Frontal cortex (tissue), 4 donors: ENCODE data around the gene CCDC187. TPM values are rescaled to one million over a fixed set of nuclear protein-coding genes. Genes with fewer than 3 reads are reported as not detected.
"Not testable (repeated sequence)": the region's sequence is repeated elsewhere in the genome, so short reads cannot be mapped to it uniquely, and the experiment has no call there.

Experiments used
- DNase-seq, 2 donors: peaks; one replicate each; pipeline ENCODE4 v3.0.0; 2012; ENCODE audit warnings: low spot score in 2 of 2
- FAIRE-seq: peaks from 2 replicates; lab custom pipeline; 2012; peaks lifted over from hg19 to GRCh38; lab: Jason Lieb, UNC
- total RNA-seq: library from RNA; depleted of rRNA; stranded (reverse); fragments of >200 nt; gene quantifications from one replicate; pipeline ENCODE4 v1.2.3, GENCODE V29; 2014
- donor health status: control.
- donor health status: control.
- donor health status: control.

The CCDC187 gene
- total RNA-seq, 1 donor from 2014 or later = 0.41 TPM

DNA sequence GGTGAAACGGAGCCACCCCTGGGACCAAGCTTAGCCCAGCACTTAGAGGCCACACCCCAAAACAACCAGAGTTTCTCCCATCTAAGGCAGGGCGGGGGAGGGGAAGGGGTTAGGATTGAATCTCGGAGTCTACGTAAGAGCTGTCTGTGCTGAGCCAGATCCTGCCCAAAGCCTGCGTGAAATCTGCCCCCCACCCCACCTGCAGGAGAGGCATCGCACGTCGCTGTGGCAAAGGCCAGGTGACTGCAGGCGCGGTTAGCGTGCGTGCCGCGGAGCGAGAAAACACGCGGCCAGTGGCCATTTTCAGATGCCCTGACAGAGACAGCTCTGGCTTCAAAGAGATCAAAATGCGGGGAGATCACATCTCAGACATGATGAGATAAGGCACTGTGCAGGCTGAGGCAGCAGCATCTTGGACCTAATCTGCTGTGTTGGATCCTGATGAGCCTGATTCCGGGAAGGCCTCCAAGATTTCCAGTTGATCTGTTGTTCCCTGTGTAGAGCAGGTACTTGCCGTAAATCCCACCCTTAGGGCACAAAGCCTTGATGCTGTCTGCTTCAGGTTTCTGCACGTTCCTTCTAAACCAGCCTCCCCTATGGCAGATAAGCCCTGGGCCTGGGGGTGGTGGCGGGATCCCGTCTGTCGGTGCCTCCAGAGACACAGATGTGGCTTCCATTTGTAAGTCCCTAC is 55.8 kb downstream of the CCDC187 start:
- FAIRE-seq (no peak), DNase-seq (no peak)

DNA sequence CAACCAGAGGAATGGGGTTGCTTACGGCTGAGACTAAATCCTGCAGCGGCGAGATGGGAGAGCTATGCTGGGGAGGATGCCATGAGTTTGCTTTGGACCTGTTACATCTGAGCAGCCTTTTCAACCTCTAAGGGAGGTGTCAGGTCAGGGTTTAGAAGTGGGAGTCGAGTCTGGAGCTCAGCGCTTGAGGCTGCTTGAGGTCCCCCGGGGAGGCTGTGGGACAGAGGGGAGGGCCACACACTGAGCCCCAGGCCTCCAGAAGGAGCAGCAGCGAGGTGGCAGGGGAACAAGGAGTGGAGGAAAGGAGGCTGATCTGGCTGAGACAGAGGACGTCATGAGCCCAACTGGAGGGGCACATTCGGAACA is 56.4 kb downstream of the CCDC187 start:
- DNase-seq (no peak), FAIRE-seq (no peak)

DNA sequence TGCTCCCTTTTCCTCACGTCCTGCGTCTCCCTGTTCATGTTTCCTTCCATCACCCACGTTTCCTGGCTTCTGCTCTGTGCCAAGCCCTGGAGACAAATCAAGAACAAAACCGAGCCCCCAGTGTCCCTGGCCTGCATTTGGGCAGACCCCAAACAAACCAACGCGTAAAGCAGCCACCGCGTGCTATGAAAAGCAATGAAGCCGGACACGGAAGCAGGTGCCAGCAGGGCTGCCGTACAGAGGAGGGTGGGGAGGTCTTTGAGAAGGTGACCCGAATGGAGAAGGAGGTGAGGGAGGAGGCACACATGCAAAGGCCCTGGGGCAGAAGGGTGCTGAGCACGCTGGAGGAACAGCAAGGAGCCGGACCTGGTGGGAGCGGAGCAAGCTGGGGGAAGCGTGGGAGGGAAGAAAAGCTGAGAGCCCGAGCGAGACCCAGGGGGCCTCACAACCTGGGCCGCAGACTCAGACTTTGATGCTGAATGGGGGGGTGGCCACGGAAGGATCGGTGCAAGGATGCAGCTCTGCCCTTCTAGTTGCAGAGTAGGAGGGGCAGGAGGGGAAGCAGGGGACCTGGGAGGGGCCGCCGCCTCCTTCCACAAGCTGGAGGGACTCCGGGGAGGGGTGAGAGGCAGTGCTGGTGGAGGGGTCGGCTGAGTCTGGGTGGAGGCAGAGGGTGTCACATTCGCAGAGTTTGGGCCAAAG is 56.9 kb downstream of the CCDC187 start:
- DNase-seq (no peak), FAIRE-seq (no peak)

DNA sequence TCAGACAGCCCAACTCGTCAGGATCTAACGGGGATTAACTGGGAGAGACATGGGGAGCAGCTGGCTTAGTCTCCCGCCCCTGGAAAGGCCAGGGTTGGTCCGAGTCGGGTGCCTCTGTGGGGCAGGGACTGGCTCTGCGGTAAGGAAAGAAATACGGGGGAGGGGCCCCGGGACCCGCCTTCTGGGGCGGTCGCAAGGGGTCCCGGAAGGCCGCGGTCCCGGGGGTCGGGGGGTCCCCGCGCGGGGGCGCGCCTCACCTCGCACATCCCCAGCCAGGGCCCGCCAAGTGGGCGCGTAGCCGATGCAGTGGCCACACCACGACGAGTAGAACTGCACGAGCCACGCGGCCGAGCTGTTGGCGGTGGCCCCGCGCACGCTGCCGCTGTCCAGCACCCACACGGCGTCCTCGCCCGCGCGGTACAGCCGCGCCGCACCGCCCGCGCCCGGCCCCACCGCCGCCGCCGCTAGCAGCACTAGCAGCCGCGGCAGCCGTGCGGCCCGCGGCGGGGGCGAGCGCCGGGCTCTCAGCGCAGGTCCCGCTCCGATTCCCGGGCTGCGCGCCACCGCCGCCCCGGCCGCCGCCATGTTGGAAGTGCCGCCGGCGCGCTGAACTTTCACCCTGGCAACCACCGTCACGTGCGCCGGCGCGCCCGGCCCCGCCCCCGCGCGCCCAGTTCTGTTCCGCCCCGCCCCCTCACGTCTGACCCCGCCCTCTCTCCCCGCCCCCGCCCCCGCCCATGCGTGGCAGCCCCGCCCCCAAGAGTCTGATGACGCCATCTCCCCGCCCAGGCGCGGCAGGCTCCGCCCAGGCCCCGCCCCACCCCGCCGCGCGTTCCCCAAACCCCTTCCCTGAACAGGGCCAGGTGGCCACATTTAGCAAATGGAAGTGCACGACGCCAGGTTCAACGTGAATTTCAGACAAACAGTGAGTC is 58.4 kb downstream of the CCDC187 start, which contains the start of gene QSOX2:
Gene QSOX2, minus strand, starts transcription at position 594 of the 932 bp plus-strand sequence. Its CDS starts 9 bp downstream, at position 585.
- DNase-seq = peak; percentile 99
- no peak for FAIRE-seq

DNA sequence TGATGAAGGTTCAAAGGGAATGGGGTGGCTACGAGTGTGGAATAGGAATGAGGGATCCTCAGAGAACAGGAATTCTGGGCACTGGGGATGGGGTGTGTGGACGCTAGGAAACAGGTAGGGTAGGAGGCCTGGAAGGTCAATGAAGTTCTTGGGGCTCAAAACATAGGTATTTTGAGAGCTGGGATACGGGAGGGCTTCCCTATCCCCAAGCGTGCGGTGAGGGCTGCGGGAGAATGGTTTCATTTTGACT is 59.0 kb downstream of the CCDC187 start:
- no peak for DNase-seq

DNA sequence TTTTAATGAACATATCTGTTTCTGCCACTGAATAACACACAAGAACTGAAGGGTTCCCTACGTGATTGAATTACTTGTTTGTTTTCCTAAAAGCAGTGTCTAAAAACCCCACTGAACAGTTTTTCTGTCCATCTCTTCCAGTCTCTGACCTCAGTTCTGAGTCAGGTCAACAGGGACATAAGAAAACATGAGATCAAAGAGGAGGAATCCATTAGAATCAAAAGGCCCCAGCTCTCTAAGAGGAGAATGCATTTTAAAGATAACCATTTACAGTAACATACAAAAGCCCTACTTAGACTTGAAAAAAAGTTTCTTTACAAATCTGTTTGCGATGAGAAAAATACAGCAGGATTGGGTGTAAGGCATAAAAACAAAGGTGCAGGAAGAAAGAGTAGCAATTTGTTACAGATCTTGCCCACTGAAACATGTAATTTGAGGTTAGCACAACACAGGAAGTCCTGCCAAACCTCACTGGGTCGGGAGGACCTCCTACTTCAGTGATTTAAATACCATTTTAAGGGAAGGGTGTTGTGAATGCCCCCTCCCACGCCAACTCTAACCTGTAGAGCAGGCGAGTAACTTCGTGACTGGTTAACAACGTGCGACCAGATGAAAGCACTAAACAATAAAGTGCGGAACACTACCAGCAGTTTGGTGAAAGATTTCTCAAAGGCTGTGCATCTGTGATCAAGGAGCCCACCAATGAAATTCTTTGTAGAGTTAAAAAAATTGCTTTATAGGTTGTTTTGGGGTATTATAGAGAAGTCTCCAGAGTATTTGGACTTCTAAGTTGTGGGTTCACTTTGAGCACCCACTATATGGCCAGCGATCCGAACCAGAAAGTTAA is 59.5 kb downstream of the CCDC187 start:
- DNase-seq = no peak
- no peak for FAIRE-seq

More for the DNA sequence above, 59.0 kb downstream of the CCDC187 start:
- FAIRE-seq = no peak

DNA sequence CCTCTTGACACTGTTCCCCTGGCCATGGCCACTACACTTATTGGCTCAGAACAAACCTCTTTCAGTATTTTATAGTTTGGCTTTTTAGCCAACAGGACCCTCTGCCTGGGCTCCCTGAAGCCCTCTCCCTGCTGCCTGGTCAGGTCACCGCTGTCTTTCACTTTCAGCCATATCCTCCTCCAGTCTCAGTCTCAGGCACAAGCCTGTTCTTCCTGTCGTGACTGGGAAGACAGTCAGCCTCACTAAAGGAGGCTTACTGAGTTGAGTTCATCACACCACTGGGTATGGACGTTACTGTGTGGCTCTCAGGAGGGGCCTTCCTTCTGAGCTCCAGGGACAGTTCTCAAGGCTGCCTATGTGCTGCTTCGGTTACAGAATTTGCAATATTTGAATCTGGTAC is 60.3 kb downstream of the CCDC187 start:
- DNase-seq (no peak), FAIRE-seq (no peak)

DNA sequence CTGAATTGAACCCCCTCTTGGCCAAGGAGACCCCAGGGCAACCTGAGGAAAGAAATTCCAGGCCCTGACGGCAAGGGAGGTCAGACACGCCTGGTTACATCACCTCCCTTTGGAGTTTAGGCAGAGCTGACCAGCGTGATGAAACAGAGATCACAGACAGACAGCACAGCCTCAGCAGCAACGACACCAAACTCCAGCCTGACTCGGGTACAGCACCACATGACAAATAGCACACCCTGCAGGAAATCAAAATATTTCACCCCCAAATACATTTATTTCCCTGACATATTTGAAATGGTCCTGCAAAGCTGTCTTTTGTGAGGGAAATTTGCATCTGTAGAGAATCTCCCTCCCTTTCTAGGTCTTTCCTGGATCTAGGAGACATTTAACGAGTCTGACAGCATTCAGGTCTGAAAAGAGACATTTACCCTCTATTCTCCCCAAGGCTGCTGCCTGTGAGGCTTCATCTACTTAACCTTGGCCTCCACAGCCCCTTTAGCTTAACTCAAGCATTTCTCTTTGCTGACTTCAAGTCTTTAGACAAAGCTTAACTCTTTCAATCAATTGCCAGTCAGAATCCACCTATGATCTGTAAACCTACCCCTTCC is 60.9 kb downstream of the CCDC187 start:
- no peak for FAIRE-seq

DNA sequence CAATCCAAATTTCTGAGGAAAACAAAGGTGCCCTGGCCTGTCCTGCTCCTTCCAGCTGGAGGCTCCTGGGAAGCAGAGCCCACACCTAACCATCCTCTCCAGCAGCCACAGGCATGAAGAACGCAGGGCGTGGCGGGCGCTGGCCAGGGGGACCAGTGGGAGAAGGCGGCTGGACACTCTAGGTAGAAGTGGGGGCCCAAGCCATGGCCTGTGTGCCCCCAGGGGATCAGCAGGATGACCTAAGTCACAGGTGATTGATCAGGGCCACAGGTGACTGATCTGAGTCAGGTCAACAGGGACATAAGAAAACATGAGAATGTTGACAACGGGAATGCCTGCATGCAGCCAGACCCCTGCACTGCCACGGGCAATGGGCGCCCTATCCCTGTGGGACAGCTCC is 61.6 kb downstream of the CCDC187 start:
- DNase-seq (no peak), FAIRE-seq (no peak)

More for the DNA sequence above, 60.9 kb downstream of the CCDC187 start:
- no peak for DNase-seq

DNA sequence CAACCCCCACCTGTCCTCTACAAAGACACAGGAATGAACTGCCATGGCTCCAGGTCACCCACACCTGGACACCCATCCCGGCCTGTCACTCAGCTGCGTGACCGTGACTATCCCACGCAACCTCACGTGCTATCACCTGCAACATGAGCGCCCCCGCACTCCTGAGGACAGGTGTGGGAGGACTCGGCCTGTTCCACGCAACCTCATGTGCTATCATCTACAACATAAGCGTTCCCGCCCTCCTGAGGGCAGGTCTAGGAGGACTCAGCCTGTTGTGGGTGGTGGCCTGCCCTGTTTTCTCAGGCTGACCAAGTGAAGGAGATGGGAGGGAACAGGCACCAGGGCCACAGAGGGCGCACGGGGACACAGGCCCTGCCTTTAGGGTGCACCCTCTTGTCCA is 62.4 kb downstream of the CCDC187 start:
- FAIRE-seq = no peak
- no peak for DNase-seq

DNA sequence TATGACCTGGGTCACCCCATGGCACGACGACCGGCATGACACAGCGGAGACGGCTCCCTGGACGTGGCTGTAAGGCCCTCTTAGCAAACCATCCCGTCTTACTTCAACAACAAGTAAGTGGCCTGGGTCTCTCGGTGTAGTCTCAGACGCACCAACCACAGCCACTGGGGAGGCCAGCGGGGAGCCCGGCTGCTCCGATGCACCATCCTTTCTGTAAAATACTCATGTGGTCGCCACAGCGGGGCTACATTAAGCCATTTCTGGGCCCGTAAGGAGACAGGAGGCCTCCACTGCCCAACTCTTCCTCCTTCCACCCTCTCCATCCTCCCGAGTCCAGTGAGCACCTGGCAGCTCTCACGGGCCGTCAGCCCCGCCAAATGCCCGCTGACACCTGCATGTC is 63.0 kb downstream of the CCDC187 start:
- DNase-seq (no peak), FAIRE-seq (no peak)

DNA sequence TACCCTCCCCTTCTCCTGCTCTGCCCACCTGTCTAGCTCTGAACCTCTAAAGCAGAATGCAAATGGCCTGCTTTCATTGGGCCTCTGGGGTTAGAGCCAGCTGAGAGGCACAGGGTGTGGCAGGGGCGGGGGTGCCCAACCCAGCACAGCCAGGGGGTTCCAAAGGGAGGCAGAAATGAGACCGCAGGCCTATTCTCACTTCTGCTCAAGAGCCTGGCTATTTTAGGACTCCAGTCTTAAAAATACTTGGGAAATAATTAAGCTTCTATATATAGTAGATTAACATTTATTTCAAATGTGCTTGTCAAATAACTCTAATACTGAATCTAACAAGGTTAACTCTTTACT is 63.9 kb downstream of the CCDC187 start:
- FAIRE-seq (no peak), DNase-seq (no peak)

DNA sequence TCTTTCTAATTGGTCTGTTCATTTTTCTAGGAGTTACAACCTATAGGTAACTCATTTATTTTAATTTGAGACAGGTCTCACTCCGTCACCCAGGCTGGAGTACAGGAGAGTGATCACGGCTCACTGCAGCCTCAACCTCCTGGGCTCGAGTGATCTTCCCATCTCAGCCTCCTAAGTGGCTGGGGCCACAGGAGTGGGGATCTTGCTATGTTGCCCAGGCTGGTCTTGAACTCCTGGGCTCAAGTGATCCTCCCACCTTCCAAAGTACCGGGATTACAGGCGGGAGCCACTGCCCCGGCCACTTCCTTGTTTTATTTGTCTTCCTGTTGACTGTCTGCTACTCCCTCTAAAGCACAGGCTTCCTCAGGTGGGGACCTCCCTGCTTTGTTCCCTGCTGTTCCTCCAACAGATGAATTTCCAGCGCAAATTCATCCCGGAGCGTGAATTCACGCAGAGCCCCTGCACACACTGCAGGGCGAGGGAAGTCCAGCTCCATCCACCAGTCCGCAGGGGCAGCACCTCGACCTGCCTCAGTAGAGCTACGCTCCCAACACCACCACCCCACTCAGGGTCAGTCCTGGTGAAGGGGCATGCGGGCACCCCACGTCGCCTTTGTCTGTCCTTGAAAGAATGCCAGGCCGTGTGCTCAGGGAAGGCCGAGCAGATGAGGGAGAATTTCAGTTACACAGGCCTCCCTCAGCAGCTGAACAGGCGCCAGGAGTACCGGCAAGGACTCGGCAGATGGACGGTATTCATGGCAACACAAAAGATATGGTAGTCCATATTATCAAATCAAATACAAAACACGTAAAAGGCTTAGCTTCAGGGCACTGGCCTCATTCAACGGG is 64.5 kb downstream of the CCDC187 start:
- DNase-seq = no peak
- no peak for FAIRE-seq

DNA sequence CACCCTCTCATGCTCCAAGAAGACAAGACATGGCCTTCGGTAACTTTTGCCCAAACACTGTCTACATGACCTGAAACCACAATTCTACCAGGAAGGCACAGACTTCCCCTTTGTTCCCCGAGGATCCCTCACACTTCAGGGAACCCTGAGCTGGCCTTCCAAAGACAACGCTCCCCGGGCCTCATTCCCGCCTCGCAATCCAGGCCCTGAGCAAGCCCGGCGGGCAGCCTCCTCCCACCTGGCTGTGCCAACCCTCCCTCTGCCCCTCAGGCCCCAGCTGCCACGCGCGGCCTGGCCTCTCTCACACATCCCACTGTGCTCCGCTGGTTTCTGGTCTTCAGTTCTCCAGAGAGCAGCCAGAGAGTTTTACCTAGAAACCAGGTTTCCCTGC is 65.6 kb downstream of the CCDC187 start:
- DNase-seq (no peak), FAIRE-seq (no peak)

DNA sequence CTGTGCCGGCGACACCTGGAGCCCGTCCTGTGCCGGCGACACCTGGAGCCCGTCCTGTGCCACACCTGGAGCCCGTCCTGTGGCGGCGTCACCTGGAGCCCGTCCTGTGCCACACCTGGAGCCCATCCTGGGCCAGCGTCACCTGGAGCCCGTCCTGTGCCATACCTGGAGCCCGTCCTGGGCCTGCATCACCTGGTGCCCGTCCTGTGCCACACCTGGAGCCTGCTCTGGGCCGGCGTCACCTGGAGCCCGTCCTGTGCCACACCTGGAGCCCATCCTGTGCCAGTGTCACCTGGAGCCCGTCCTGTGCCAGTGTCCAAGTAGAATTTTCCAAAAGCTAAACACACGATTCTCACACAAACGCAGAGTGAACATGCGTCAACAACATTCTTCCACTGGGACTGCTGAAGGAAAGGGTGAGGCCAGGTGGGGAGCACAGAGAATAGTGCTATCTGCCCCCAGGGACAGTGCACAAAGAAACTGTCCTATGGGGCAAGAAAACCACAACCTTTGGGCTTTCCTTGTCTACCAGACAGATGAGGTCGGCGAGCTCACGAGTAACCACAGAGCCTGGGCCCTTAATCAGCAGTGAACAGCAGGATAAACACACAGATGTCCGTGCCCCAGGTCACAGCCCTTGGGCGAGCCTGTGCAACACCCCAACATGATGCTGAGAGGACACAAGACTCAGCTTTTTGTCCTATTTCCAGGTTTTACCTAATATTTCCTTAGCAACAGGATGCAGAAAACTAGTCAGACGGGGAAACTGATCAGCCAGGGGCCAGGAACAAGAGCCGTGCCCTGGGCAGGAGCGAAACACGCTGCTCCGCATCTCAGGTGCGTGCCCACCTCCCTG is 66.2 kb downstream of the CCDC187 start:
- FAIRE-seq = no peak
- DNase-seq = no peak

DNA sequence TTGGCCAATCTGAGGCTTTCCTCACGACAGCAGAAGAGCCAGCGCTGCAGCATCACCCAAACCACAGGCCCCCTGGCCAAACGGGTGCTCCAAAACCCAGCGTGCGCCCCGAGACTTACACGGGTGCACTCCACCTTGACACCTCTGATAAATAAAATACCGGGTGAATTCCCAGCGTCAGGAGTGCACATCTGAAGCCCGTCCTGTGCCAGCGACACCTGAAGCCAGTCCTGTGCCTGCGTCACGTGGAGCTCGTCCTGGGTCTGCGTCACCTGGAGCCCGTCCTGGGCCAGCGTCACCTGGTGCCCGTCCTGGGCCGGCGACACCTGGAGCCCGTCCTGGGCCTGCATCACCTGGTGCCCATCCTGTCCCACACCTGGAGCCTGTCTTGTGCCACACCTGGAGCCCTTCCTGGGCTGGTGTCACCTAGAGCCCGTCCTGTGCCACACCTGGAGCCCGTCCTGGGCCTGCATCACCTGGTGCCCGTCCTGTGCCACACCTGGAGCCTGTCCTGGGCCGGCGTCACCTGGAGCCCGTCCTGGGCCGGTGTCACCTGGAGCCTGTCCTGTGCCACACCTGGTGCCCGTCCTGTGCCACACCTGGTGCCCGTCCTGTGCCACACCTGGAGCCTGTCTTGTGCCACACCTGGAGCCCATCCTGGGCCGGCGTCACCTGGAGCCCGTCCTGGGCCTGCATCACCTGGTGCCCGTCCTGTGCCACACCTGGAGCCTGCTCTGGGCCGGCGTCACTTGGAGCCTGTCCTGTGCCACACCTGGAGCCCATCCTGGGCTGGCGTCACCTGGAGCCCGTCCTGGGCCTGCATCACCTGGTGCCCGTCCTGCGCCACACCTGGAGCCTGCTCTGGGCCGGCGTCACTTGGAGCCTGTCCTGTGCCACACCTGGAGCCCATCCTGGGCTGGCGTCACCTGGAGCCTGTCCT is 67.2 kb downstream of the CCDC187 start:
- not testable (repeated sequence) for FAIRE-seq, DNase-seq
